GM10248 (cell line): ENCODE data around the gene HSPG2.

Source experiments
- CTCF ChIA-PET: fragments of 300-600 bp; sonication (Branson Sonifier 250); formaldehyde crosslinking; extraction: SDS; loops from one replicate; lab custom pipeline; 2021; ENCODE audit warnings: antibody characterized with exemption; lab: Yijun Ruan, JAX
- POLR2A ChIA-PET: fragments of 350-650 bp; sonication (Branson Sonifier 250); formaldehyde crosslinking; extraction: SDS; loops from one replicate; lab custom pipeline; 2020; ENCODE audit warnings: antibody characterized with exemption; lab: Yijun Ruan, JAX
- DNase-seq: peaks from one replicate; pipeline ENCODE4 v3.0.0; 2012; ENCODE audit errors: extremely low spot score
- CTCF ChIP-seq: IDR thresholded peaks from 2 replicates; pipeline ENCODE4 v1.5.1; 2012; ENCODE audit warnings: mild to moderate bottlenecking, low read depth; ENCODE audit errors: extremely low read depth, missing control alignments, control extremely low read depth

Gene HSPG2

GRCh38 chr1:21955501-21956281 lies 18.6 kb upstream of the HSPG2 start:
- POLR2A ChIA-PET = no interaction called here
- CTCF ChIA-PET = interaction anchor here (0.7 to 1.8 kb wide), 3 partner anchors 8 to 16 kb away, joined by 3 to 4 read pairs (median 3); no protein-coding TSS in a partner anchor
- DNase-seq = no peak
- no peak for TF ChIP-seq CTCF

GRCh38 chr1:21955058-21955457 lies 17.9 kb upstream of the HSPG2 start:
- ChIA-PET POLR2A (no interaction called here), CTCF (interaction anchor here (1.3 kb wide), 1 partner anchor 10 kb away, joined by 3 read pairs; no protein-coding TSS in a partner anchor)
- no peak for DNase-seq
- no peak for TF ChIP-seq CTCF

- no peak for DNase-seq
- CTCF ChIA-PET = interaction anchor here (2.2 kb wide), 1 partner anchor 11 kb away, joined by 6 read pairs; no protein-coding TSS in a partner anchor
- TF ChIP-seq CTCF = no peak
- POLR2A ChIA-PET = no interaction called here
Measured at GRCh38 chr1:21952786-21953520, 15.8 kb upstream of the HSPG2 start.

GRCh38 chr1:21951226-21951870 lies 14.2 kb upstream of the HSPG2 start:
- POLR2A ChIA-PET = no interaction called here
- CTCF ChIA-PET = interaction anchor here (1.0 to 1.6 kb wide), 3 partner anchors 8 to 14 kb away, joined by 3 to 4 read pairs (median 4); no protein-coding TSS in a partner anchor
- no peak for DNase-seq
- TF ChIP-seq CTCF = no peak

GRCh38 chr1:21950734-21951133 lies 13.6 kb upstream of the HSPG2 start:
- TF ChIP-seq CTCF = no peak
- CTCF ChIA-PET = interaction anchor here (1.0 kb wide), 1 partner anchor 13 kb away, joined by 3 read pairs; no protein-coding TSS in a partner anchor
- POLR2A ChIA-PET = no interaction called here
- DNase-seq = no peak
